Hypothalamus (tissue), 51 donors: ENCODE results near the gene RRP36.
"Not testable (repeated sequence)": the region's sequence is repeated elsewhere in the genome, so short reads cannot be mapped to it uniquely, and the experiment has no call there.

Source experiments
- DNase-seq, 51 donors: peaks; one replicate each; lab custom pipeline; 2025; lab: John Stamatoyannopoulos, UW

RRP36 gene, protein sequence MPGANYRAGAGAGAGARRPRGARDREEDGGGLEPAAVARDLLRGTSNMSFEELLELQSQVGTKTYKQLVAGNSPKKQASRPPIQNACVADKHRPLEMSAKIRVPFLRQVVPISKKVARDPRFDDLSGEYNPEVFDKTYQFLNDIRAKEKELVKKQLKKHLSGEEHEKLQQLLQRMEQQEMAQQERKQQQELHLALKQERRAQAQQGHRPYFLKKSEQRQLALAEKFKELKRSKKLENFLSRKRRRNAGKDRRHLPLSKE

GRCh38 chr6:43021270-43022047 lies at the start of gene RRP36:
RRP36 (plus strand) TSS chr6:43021623; CDS start chr6:43021655, 32 bp downstream.
- DNase-seq = peak; percentile 12 to 88 (median 66)

GRCh38 chr6:42971746-42972327 lies 49.6 kb upstream of the RRP36 start:
- DNase-seq = no peak

GRCh38 chr6:42973926-42974325 lies 47.5 kb upstream of the RRP36 start:
- no peak for DNase-seq

GRCh38 chr6:42974919-42975505 lies 46.4 kb upstream of the RRP36 start:
- no peak for DNase-seq

- DNase-seq = peak in 7 of 51 donors; percentile 12 to 60 (median 41)
Observed at GRCh38 chr6:42978487-42978838, 43.0 kb upstream of the RRP36 start.

DNA sequence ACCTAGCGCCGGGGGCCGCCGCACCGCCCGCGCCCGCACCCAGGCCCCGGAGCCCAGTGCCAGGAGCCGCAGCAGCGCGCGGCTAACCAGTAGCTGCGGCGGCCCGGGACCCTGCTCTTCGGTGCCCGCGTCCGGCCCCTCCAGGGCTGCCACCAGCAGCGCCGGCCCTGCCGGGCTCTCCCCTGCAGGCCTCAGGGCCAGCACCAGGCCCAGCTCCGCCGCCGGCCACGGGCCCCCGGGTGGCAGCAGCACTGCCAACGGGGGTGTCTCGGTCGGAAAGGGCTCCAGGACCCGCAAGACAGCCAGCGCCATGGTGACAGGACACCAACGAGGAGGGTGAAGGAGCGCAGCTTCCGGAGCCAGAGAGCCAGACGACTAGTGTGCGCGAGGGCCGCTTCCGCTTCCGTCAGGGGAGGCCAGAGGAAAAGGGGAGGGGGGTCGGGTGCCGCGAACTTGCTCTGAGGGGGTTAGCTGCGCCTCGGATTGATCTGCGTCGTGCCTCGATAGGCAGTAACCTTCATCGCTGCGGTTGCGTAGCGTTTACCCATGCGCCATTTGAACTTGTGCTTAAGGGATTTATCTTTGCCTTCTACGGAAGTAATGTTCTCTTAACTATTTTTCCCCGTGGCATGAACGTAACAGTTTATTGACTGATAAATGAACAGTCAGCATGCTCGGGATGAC lies 42.4 kb upstream of the RRP36 start, which contains the start of gene PEX6:
PEX6 (minus strand) TSS at position 343 of the 684 bp plus-strand sequence; CDS start at position 312, 31 bp downstream.
- DNase-seq = peak; percentile 37 to 89 (median 77)

- DNase-seq = peak in 3 of 51 donors; percentile 41 to 74 (median 64)
Observed at GRCh38 chr6:42979523-42980177, 41.8 kb upstream of the RRP36 start.

- no peak for DNase-seq
Observed at GRCh38 chr6:42981836-42982235, 39.6 kb upstream of the RRP36 start.

- peak; percentile 47 to 99 (median 95) for DNase-seq
Observed at GRCh38 chr6:42984001-42984923, 37.2 kb upstream of the RRP36 start, which contains the start of gene PPP2R5D. PPP2R5D (plus strand) TSS chr6:42984570; CDS start chr6:42984678, 108 bp downstream.

- DNase-seq = peak in 2 of 51 donors; percentile 26 to 38
Observed at GRCh38 chr6:42984924-42985475, 36.4 kb upstream of the RRP36 start.

DNA sequence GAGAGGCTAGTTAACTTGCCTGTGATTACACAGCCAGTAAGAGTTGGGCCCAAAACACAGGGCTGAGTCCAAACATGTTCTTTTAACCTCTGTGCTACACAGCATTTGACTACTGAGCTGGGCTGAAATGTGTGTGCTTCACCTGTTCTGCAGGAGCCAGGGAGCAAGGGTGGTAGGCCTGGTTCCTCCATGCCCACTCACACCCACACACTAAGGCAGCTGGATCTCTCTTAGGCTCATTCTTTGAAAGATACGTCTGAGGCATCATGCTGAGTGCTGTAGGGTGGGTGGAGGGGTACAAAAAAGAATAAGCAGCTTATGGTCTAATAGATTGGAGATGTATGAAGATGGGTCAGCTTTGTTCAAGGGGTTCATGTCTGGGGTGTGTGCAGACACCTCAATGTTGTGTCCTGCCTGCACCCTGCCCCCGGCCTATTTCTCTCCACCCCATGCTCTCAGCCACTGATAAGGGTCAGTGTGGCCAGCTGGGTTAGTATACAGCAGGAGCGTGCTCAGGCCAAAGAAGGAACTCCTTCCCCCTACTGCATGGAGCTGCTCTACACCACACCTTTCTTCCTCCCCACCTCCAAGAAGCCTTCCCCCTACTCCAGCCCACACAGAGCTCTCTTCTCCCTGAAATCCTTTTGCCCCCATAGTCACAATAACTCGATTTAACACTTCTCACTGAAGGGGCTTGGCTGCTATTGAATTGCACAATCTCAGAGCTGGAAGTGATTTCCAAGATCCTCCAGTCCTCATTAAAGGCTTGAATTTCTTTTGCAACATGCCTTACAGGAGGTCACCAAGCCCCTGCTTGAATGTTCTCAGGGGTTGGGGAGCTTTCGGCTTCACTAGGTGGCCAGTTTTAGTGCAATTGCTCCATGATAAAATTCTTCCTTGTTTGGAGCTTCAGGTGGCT lies 33.6 kb upstream of the RRP36 start:
- DNase-seq = no peak

- DNase-seq = no peak
Observed at GRCh38 chr6:42988486-42989020, 32.9 kb upstream of the RRP36 start.

GRCh38 chr6:42989923-42990322 lies 31.5 kb upstream of the RRP36 start:
- DNase-seq = no peak

DNA sequence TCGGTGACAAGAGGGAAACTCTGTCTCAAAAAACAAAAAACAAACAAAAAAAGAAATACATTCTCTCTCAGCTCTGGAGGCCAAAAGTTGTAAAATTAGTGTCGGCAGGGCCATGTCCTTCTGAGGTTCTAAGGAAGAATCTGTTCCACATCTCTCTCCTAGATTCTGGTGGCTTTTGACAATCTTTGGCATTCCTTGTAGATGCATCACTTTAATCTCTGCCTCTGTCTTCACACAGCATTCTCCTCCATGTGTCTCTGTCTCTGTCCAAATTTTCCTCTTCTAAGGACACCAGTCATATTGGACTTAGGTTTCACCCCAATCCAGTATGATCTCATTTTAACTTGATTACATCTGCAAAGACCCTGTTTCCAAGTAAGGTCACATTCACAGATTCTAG lies 28.0 kb upstream of the RRP36 start:
- no peak for DNase-seq

DNA sequence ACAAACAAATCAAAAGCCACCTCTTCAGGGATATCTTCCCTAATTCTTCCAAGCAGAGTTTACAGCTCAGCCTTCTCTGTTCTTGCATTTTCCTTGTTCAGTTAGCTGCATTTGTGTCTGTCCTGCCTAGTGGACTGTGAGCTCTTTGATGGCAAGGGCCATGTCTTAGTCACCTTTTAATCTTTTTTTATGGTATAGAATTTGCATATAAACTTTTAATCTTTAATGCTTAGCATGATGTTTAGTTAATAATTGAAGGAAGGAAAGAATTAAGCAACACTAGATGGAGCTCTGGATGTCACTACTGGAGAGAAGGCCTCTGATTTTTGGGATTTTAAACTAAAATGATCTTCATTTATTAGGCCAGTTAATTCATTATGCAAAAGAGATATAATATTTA lies 24.9 kb upstream of the RRP36 start:
- no peak for DNase-seq

DNA sequence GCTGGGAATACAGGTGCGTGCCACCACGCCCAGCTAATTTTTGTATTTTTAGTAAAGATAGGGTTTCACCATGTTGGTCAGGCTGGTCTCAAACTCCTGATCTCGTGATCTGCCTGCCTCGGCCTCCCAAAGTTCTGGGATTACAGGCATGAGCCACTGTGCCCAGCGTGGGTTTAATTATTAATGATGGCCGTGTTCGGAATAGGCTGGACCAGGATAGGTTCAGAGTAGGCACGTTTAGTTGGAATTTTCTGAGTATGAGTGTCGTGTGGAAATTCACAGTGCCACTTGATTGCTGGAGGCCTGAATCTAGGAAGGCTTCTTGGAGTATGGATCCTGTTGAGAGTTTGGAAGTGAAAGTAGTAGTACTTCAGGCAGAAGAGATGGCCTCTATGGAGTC lies 23.2 kb upstream of the RRP36 start:
- not testable (repeated sequence) for DNase-seq

DNA sequence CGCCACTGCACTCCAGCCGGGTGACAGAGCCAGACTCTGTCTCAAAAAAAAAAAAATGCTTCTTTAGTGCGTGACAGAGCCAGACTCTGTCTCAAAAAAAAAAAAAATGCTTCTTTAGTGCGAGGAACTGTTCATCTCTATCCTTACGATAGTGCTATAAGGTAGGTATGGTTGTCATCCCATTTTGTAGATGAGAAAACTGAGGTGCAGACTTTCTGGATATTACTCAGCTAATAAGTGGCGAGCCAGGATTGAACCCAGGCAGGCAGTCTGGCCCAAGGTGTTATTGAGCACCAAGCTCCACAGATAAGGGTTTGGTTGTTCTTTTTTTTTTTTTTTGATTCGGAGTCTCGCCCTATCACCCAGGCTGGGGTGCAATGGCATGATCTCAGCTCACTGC lies 19.6 kb upstream of the RRP36 start:
- DNase-seq = no peak
